SJCRH30 (cell line): Measurements from ENCODE around the gene PLA2R1. TPM values are rescaled to one million over a fixed set of nuclear protein-coding genes. Genes with fewer than 3 reads are reported as not detected.
A peak's percentile ranks its signal among the peaks of the same experiment; 100 is the strongest.

Source experiments
- DNase-seq, 2 experiments: peaks; one replicate each; pipeline ENCODE4 v3.0.0-alpha.2; 2015 to 2020
- H3K27ac ChIP-seq: fragments of 250-450 bp; sonication (Bioruptor Pico); 2 replicates; pipeline ENCODE4 v1.5.1; 2020; ENCODE audit warnings: mild to moderate bottlenecking, moderate library complexity
- H3K27me3 ChIP-seq: fragments of 250-450 bp; sonication (Bioruptor Pico); 2 replicates; pipeline ENCODE4 v1.5.1; 2020; ENCODE audit warnings: mild to moderate bottlenecking, moderate library complexity
- H3K36me3 ChIP-seq: fragments of 250-450 bp; sonication (Bioruptor Pico); 2 replicates; pipeline ENCODE4 v1.5.1; 2020; ENCODE audit warnings: mild to moderate bottlenecking, moderate library complexity
- H3K4me1 ChIP-seq: fragments of 250-450 bp; sonication (Bioruptor Pico); 2 replicates; pipeline ENCODE4 v1.5.1; 2020; ENCODE audit warnings: mild to moderate bottlenecking, moderate library complexity
- H3K4me3 ChIP-seq: fragments of 250-450 bp; sonication (Bioruptor Pico); 2 replicates; pipeline ENCODE4 v1.5.1; 2020; ENCODE audit warnings: mild to moderate bottlenecking, moderate library complexity
- H3K9me3 ChIP-seq: fragments of 250-450 bp; sonication (Bioruptor Pico); replicated peaks from 2 replicates; pipeline ENCODE4 v1.5.1; 2020; ENCODE audit warnings: mild to moderate bottlenecking, moderate library complexity
- total RNA-seq: library from RNA; depleted of rRNA; stranded (reverse); fragments of >200 nt; shearing (Covaris generic); gene quantifications from 2 replicates; pipeline ENCODE4 v1.2.3, GENCODE V29; 2014

The PLA2R1 gene
- total RNA-seq, 1 experiment from 2014 or later: not detected

GRCh38 chr2:159902722-159903121, 159.7 kb downstream of the PLA2R1 start:
- no peaks in the 10 kb centered on the region for H3K4me1 ChIP-seq
- H3K9me3 ChIP-seq: no peaks in the 10 kb centered on the region
- DNase-seq: peak in 1 of 2 experiments; percentile 8
- no peak overlapping the region for H3K27ac ChIP-seq
- H3K27me3 ChIP-seq: no peaks in the 10 kb centered on the region
- H3K4me3 ChIP-seq: no peak overlapping the region
- H3K36me3 ChIP-seq: no peaks in the 10 kb centered on the region

- Histone ChIP-seq H3K27ac (no peak overlapping the region), H3K4me1 (peaks cover 5% of the 10 kb centered on the region; the same call in 1 of the 2 replicates), H3K27me3 (no peaks in the 10 kb centered on the region), H3K4me3 (no peak overlapping the region), H3K36me3 (no peaks in the 10 kb centered on the region), H3K9me3 (no peaks in the 10 kb centered on the region)
- DNase-seq: no peak
Measured at GRCh38 chr2:159900343-159900742, 162.1 kb downstream of the PLA2R1 start.

GRCh38 chr2:159898441-159898840, 164.0 kb downstream of the PLA2R1 start:
- no peak for DNase-seq
- H3K4me3 ChIP-seq: no peak overlapping the region
- H3K36me3 ChIP-seq: no peaks in the 10 kb centered on the region
- H3K27me3 ChIP-seq: no peaks in the 10 kb centered on the region
- no peaks in the 10 kb centered on the region for H3K9me3 ChIP-seq
- no peak overlapping the region for H3K27ac ChIP-seq
- H3K4me1 ChIP-seq: peaks cover 5% of the 10 kb centered on the region; the same call in 1 of the 2 replicates

- no peak for DNase-seq
- H3K9me3 ChIP-seq: no peaks in the 10 kb centered on the region
- no peaks in the 10 kb centered on the region for H3K36me3 ChIP-seq
- H3K4me3 ChIP-seq: no peak overlapping the region
- H3K27me3 ChIP-seq: no peaks in the 10 kb centered on the region
- peaks cover 5% of the 10 kb centered on the region; the same call in 1 of the 2 replicates for H3K4me1 ChIP-seq
- H3K27ac ChIP-seq: no peak overlapping the region
Measured at GRCh38 chr2:159897720-159898119, 164.7 kb downstream of the PLA2R1 start.

- H3K27ac ChIP-seq: no peak overlapping the region
- no peak overlapping the region for H3K4me3 ChIP-seq
Measured at GRCh38 chr2:159897081-159897480, 165.3 kb downstream of the PLA2R1 start.

GRCh38 chr2:159895258-159896065, 167.0 kb downstream of the PLA2R1 start:
- H3K9me3 ChIP-seq: no peaks in the 10 kb centered on the region
- no peak for DNase-seq
- H3K36me3 ChIP-seq: no peaks in the 10 kb centered on the region
- H3K27ac ChIP-seq: no peak overlapping the region
- peaks cover 5% of the 10 kb centered on the region; the same call in 1 of the 2 replicates for H3K4me1 ChIP-seq
- H3K4me3 ChIP-seq: no peak overlapping the region
- H3K27me3 ChIP-seq: no peaks in the 10 kb centered on the region

More at GRCh38 chr2:159897081-159897480, 165.3 kb downstream of the PLA2R1 start:
- Histone ChIP-seq H3K27me3 (no peaks in the 10 kb centered on the region), H3K9me3 (no peaks in the 10 kb centered on the region), H3K4me1 (peaks cover 5% of the 10 kb centered on the region; the same call in 1 of the 2 replicates), H3K36me3 (no peaks in the 10 kb centered on the region)
- DNase-seq: no peak

GRCh38 chr2:159894145-159894838, 168.1 kb downstream of the PLA2R1 start:
- no peak for DNase-seq
- no peak overlapping the region for H3K4me3 ChIP-seq
- no peaks in the 10 kb centered on the region for H3K36me3 ChIP-seq
- no peaks in the 10 kb centered on the region for H3K9me3 ChIP-seq
- H3K27me3 ChIP-seq: no peaks in the 10 kb centered on the region
- peaks cover 5% of the 10 kb centered on the region; the same call in 1 of the 2 replicates for H3K4me1 ChIP-seq
- no peak overlapping the region for H3K27ac ChIP-seq

- DNase-seq: no peak
- H3K27ac ChIP-seq: no peak overlapping the region
- H3K4me1 ChIP-seq: peaks cover 5% of the 10 kb centered on the region; the same call in 1 of the 2 replicates
- H3K27me3 ChIP-seq: no peaks in the 10 kb centered on the region
- no peaks in the 10 kb centered on the region for H3K9me3 ChIP-seq
- no peaks in the 10 kb centered on the region for H3K36me3 ChIP-seq
- no peak overlapping the region for H3K4me3 ChIP-seq
Measured at GRCh38 chr2:159892990-159893810, 169.2 kb downstream of the PLA2R1 start.

- H3K9me3 ChIP-seq: no peaks in the 10 kb centered on the region
- DNase-seq: peak in 1 of 2 experiments; percentile 15
- H3K27me3 ChIP-seq: no peaks in the 10 kb centered on the region
Measured at GRCh38 chr2:159891917-159892730, 170.3 kb downstream of the PLA2R1 start.

GRCh38 chr2:159891267-159891588, 171.2 kb downstream of the PLA2R1 start:
- no peak overlapping the region for H3K4me3 ChIP-seq
- H3K27ac ChIP-seq: no peak overlapping the region
- no peak for DNase-seq
- H3K9me3 ChIP-seq: no peaks in the 10 kb centered on the region
- no peaks in the 10 kb centered on the region for H3K36me3 ChIP-seq
- no peaks in the 10 kb centered on the region for H3K27me3 ChIP-seq
- H3K4me1 ChIP-seq: no peaks in the 10 kb centered on the region; the same call in 1 of the 2 replicates

More at GRCh38 chr2:159891917-159892730, 170.3 kb downstream of the PLA2R1 start:
- Histone ChIP-seq H3K4me1 (peaks cover 3% of the 10 kb centered on the region; the same call in 1 of the 2 replicates), H3K27ac (no peak overlapping the region), H3K36me3 (no peaks in the 10 kb centered on the region), H3K4me3 (no peak overlapping the region)

- H3K9me3 ChIP-seq: no peaks in the 10 kb centered on the region
- no peak overlapping the region for H3K4me3 ChIP-seq
- H3K4me1 ChIP-seq: no peaks in the 10 kb centered on the region; the same call in 1 of the 2 replicates
- no peak for DNase-seq
- no peaks in the 10 kb centered on the region for H3K27me3 ChIP-seq
- no peak overlapping the region for H3K27ac ChIP-seq
- no peaks in the 10 kb centered on the region for H3K36me3 ChIP-seq
Measured at GRCh38 chr2:159890551-159891266, 171.7 kb downstream of the PLA2R1 start.

GRCh38 chr2:159882130-159882745, 180.2 kb downstream of the PLA2R1 start:
- Histone ChIP-seq H3K4me3 (no peak overlapping the region), H3K27me3 (no peaks in the 10 kb centered on the region), H3K4me1 (no peaks in the 10 kb centered on the region), H3K9me3 (no peaks in the 10 kb centered on the region), H3K36me3 (no peaks in the 10 kb centered on the region), H3K27ac (no peak overlapping the region)
- DNase-seq: no peak
